ENCODE data around the gene SH3RF3.

Gene SH3RF3

DNA sequence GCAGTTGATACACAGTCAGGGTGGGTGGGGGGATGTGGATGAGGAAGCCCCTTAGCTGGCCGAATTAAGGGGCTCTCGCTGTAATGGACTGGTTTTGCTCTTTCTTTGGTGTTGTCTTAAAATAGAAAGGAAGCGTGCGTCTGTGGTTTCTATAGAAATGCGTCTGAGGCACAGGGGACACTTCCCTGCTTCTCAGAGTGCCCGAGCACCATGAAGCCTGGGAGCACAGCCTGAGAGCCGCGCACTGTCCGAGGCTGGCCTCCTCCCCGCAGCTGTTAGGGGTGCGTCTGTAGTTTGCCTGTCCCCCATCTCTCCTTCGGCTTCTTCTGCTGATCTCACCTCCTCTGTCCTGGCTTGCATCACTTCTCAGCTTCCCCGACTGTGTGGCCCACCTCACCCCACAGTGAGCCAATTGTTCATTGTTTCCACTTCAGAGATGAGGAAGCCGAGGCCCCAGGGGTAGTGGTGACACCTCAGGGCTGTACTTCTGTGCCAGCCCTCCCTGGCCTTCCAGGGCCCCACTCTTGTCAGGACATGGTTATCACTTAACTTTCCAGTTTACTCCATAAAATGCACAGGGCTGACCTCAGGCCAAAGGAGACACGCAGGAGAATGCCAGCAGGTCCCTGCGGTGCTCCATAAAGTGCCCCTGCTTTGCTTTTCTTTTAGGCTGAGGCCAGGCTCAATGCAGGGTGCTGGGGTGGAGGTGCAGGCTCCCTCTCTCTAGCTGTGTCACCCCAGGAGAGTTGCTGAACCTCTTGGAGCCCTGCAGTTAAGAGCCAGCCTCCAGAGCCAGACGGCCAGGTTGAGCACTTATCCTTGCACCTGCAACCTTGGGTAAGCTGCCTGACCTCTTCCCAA lies 274.2 kb downstream of the SH3RF3 start:
- no peak for DNase-seq

DNA sequence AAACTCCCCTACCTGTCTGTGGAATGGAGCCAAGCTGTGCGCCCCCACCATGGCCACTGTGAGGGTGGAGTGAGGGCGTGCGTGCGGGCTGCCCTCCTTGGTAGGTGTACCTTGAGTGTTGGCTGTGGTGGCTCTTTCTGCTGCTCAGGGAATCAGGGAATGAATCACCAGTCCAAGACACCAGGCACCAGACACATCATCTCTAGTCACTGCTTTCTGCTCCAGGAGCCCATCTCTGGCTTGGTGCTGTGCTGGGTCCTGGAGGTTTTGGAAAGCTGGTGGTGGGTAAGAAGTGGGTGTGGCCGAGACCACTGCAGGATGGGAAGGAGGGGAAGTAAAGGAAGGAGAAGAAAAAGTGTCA lies 274.8 kb downstream of the SH3RF3 start:
- no peak for DNase-seq

- no peak for DNase-seq
Measured at GRCh38 chr2:109404681-109405080, 275.7 kb downstream of the SH3RF3 start.

GRCh38 chr2:109405873-109406272 lies 276.9 kb downstream of the SH3RF3 start:
- DNase-seq, result no peak

DNA sequence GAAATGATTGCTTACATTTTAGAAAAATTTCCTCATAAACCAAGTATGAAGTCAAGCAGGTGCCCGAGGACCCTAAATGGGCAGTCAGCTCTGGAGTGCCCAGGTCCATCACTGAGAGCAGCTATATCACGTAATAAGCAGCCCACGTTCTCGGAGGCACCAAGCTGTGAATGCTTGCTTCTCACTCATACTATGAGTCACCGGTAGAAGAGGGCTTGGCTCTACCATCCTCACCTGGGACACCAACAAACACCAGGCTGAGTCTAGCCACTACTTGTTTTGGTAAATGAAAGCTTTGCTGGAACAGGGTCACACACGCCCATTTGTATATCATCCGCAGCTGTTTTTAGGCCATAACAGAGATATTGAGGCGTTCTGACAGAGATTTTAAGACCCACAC lies 277.3 kb downstream of the SH3RF3 start:
- DNase-seq, result no peak

GRCh38 chr2:109407276-109408042 lies 278.5 kb downstream of the SH3RF3 start:
- no peak for DNase-seq

- no peak for DNase-seq
Measured at GRCh38 chr2:109408043-109408335, 279.0 kb downstream of the SH3RF3 start.

DNA sequence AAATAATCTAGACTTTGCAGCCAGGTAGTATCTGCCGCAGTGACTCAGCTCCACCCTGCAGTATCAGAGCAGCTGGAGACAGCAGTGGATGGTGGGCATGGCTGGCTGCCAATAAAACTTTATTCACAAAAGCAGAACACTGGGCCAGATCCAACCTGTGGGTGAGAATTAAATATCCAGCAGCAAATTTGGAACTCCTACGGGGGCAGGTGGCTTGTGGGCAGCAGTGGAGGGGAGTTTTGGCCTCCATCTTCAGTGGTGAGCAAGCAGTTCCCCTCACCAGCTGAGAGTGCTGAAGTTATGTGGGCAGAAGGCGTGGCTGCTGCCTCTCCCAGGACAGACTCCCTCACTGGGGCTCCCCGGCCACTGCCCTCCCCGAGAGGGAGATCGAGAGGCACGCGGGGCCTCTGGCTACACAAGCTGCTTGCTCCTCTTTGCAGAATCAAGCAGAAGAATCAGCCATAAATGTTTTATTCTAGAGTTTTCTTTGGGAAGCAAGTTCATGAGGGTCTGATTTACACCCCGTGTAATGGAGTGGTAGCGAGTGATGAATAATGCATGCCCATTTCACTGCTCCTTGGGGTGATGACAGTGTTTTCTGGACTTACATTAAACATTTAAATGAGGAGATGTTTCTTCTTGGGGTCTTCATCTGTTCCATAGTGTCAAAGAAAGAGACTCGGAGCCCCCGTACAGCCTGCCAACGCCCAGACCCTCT lies 280.5 kb downstream of the SH3RF3 start:
- DNase-seq, result no peak

DNA sequence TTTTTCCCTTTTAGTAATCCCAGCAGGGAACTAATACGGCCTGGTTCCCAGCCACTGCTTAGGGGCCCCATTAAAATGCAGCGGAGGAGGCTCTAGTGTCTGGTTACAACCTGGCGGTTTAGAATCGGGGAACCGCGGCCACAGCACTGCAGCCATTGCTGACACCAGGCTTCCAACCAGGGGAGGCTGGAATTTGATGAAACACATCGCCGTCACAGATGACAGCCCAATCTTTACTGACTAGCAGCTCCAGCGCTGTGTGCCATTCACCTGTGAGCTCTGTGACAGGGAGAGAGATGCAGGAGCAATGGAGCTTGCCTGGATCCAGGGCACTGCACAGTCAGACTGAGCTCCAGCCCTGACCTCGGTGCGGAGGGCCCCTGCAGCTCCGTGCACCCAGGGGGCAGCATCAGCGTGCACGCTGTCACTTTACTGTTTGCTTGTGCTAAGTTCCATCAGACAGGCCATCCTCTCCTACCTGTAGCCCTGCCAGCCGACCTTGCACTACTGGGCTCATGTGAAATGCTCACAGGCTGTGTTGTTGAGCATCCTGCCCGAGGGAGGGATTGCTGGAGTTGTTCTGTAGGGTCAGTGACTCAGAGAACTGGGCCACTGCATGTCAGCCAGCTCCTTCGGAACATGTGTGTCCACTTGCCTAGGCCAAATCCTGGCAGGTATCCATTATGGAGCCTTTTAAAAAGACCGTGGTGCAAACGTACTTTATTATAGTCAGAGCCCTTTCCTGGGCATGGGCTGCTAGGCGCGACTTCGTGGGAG lies 281.2 kb downstream of the SH3RF3 start:
- DNase-seq, result no peak

- no peak for DNase-seq
Measured at GRCh38 chr2:109411640-109412325, 282.8 kb downstream of the SH3RF3 start.

DNA sequence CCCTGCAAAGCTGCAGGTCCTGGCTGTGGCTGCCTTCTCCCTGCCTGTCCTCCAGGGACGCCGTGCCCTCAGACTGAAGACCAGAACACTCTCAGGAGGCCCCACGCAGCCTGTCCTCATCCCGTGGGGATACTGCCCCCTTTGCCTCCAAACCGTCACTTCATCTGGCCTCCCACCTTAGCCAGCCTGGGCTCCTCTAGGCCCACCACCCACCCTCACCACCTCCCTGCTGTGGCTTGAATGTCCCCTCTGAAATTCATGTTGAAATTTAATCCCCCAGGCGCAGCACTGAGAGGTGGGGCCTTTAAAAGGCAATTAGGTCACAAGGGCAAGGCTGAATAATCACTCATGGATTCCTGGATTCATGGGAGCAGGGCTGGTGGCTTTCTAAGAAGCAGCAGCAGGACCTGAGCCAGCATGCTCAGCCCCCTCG lies 286.6 kb downstream of the SH3RF3 start:
- no peak for DNase-seq

DNA sequence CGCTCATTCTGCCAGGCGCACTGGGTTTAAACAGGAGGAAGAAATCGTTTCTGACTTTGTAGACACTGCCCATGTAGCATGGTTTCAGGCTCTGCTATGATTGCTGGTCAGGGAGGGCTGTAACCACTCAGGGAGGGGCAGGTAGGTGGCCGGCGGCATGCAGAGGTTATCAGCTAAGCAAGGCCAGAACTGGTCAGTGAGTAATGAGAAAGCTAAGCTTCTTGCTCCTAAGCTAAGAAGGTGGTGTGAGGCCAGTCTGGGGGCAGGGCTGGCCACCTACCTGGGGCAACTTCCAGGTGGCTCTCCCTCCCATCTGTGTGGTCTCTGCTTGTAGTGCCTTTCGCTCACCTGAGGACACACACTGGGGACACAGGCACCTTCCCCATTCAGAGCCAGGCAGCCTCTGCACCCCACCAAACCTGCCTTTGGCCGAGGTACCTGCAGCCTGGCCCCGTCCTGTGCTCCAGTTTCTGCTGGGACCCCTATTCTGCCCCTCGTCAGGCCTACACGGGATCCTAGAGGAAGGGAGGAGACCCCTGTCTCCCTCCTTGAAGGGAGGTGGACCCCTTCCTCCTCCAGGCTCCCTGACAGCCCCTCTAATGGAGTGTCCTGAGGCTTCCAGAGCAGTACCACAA lies 288.8 kb downstream of the SH3RF3 start:
- DNase-seq, result no peak

DNA sequence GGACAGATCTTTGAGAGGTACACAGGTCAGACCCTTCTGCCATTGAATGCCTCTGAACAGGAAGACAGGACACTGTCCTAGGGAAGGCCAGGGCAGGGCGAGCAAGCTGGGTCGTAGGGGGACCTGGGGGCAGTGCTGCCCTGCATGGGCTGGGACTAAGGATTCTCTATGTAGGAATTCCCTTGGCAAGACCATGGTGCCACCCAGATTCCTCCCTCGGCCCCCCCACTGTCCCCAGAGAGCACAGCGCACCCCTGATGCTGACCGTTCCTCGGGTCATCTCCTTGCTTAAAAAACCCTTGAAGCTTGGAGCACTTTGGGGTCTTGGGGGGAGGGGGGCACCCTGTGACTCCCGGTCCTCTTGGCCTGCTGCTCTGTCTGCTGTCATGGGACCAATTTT lies 289.7 kb downstream of the SH3RF3 start:
- no peak for DNase-seq

DNA sequence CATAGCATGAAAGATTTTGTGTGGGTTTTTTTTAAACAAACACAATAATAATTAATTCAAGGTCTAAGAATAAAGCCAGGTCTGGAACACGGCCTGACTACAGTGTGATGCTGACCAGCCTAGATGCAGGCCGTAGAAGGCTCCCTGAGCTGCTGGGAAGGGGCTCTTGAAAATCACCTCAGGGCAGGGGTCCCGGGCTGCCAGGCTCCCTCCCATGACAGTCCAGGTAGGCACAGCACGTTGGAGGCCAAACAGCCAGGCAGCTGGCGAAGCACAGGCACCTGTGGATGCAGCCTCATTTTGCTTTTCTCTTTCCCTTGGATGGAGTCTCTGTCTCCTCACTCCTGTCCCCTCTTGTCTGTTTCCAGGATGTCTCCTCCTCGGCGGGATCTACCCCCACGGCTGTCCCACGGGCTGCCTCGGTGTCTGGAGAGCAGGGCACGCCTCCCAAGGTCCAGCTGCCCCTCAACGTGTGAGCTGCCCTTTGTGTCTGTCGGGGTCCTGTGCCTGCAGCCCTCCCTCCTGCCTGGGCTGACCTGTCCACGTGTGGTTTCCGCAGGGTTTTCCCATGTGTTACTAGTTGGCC lies 290.3 kb downstream of the SH3RF3 start:
- no peak for DNase-seq

DNA sequence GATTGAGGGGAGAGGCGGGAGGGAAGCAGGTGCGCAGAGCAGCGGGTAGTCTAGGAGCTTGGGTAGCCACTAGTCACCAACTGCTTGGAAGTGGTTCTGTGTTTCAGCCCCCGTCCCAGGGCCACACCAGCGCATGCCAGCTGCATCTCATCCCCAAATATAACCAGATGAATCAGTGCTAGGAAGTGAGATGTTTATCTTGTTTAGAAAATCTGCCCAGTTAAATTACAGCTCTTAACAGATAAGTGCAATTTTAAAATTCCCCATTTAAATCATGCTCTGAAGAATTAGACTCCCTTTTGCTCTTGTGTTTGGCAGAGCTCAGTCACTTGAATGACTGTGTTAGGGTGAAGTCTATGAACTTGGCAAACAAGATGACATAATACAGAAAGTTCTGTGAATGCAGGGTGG lies 291.0 kb downstream of the SH3RF3 start:
- no peak for DNase-seq

GRCh38 chr2:109421101-109421500 lies 292.1 kb downstream of the SH3RF3 start:
- DNase-seq, result no peak

DNA sequence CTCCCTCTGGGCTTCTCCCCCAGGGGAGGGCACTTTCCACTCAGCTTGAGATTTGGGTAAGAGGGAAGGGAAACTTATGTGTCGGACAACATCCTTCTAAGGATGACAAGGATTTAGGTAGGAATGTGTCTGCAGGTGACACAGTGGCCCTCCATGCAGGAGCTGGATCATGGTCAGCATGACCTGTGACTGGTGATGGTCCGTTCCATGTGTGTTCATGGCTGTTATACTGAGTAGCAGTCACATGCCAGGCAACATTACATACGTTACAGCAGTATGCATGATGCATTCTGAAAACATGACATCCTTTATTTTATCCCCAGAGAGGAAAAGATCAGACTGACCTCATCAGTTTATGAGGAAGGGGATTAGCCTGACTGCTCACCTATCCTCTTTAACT lies 292.6 kb downstream of the SH3RF3 start:
- DNase-seq, result no peak

DNA sequence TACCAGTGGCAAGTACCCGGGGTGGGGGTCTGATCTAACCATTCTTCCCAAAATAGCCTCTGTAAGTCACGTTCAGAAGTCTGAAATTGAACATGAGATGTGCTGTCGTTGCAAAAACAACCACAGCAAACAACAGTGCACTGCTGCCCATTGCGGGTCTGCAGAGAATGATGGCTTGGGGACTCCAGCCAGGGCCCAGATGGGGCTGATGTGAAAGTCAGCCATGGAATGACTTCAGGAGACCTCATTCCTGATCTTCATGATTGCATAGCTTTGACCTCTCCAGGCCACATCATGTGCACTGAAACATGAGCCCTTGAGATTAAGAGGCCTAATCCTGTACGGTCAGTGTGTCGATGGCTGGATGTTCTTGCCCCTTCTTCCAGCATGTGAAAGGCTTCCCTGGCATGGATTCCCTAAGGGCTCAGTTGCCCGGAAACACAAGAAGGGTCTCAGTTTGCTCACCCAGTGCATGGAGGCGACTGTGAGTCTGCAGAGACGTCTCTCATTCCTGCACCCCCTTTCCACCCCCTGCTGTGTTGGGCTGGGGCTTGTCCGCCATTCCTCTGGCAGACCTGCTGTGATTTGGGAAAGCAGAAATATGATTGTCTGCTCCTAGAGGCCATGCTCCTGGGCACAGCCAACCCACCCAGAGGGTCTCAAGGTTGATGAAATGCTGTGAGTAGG lies 293.2 kb downstream of the SH3RF3 start:
- no peak for DNase-seq

GRCh38 chr2:109422758-109423500 lies 293.9 kb downstream of the SH3RF3 start:
- DNase-seq, result no peak

Measured in CD4-positive, alpha-beta T cell treated with Interferon alpha-2 for 1 hour (primary cell).